Stimulated activated CD4-positive, alpha-beta T cell treated with anti-CD3 and anti-CD28 coated beads, Interleukin-1b, Interleukin-23, amount 100 ng/mL, for 24 hours (primary cell): Measurements from ENCODE around the gene CCT7.

Experiments used
- DNase-seq, 4 experiments: peaks; one replicate each; pipeline ENCODE4 v3.0.0-alpha.2; 2020; ENCODE audit warnings: low read depth in 4 of 4, low spot score in 1 of 4

CCT7 gene

GRCh38 chr2:73225513-73226360 is 8.4 kb upstream of the CCT7 start:
- DNase-seq, result no peak

GRCh38 chr2:73227086-73227485 is 7.0 kb upstream of the CCT7 start:
- no peak for DNase-seq

- no peak for DNase-seq
Measured at GRCh38 chr2:73228631-73229030, 5.5 kb upstream of the CCT7 start.

GRCh38 chr2:73232403-73233153 is 1.5 kb upstream of the CCT7 start:
- no peak for DNase-seq

- peak; percentile 72 to 89 (median 85) for DNase-seq
Measured at GRCh38 chr2:73233154-73233931, 765 bp upstream of the CCT7 start, which contains the start of gene PRADC1. PRADC1 (minus strand) TSS chr2:73233239; CDS start chr2:73233160, 79 bp downstream.

GRCh38 chr2:73235315-73236028 is 1.4 kb downstream of the CCT7 start:
- no peak for DNase-seq

GRCh38 chr2:73237168-73237567 is 3.1 kb downstream of the CCT7 start:
- no peak for DNase-seq

- no peak for DNase-seq
Measured at GRCh38 chr2:73238149-73238548, 4.0 kb downstream of the CCT7 start.

GRCh38 chr2:73238976-73239375 is 4.9 kb downstream of the CCT7 start:
- DNase-seq, result no peak

GRCh38 chr2:73239776-73240175 is 5.7 kb downstream of the CCT7 start:
- DNase-seq, result no peak

GRCh38 chr2:73243884-73244570 is 9.9 kb downstream of the CCT7 start:
- no peak for DNase-seq

GRCh38 chr2:73244580-73244979 is 10.5 kb downstream of the CCT7 start:
- no peak for DNase-seq

- DNase-seq, result no peak
Measured at GRCh38 chr2:73246850-73247249, 12.7 kb downstream of the CCT7 start.

- no peak for DNase-seq
Measured at GRCh38 chr2:73249636-73250035, 15.5 kb downstream of the CCT7 start.

- DNase-seq, result no peak
Measured at GRCh38 chr2:73250872-73251846, 17.1 kb downstream of the CCT7 start.

- no peak for DNase-seq
Measured at GRCh38 chr2:73252238-73253027, 18.3 kb downstream of the CCT7 start.

- DNase-seq, result no peak
Measured at GRCh38 chr2:73253400-73253799, 19.3 kb downstream of the CCT7 start.

GRCh38 chr2:73253901-73254300 is 19.8 kb downstream of the CCT7 start:
- no peak for DNase-seq
